ENCODE data around the gene TMEM259.

The TMEM259 gene

DNA sequence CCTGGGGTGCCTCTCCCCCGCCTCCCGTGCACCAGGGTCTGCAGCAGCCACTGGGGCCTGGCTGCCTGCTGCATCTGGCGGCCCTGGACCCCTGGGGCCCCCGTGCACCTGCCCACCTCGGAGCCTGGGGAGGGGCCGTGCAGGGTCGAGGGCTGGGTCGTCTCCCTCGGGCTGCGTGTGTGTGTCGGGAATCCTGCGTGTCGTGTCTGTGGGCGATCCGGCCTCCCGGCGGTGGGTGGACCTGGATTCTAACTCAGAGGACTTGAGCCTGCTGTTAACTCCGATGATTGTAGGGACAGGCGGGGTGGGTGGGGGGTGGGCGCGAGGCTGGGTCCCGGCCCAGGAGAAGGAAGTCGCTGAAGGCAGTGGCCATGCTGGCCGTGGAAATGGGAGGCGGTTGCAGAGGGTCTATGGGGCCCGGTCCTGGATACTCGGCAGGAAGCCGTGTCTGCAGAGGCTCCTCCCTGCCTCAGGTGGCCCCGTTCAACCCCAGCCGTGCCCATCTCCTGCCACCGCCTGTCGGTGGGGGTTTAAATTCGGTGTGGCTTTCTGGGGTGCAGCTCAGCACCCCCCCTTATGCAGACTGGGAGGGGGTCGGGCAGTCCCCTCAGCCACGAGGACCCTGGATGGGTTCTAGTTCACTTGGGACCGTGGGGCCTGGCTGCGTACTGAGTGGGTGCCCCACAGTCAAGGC lies 46.2 kb downstream of the TMEM259 start:
- H3K4me2 ChIP-seq: no peak overlapping the region
- no peaks in the 10 kb centered on the region for H4K20me1 ChIP-seq (ENCODE audit: insufficient read depth)
- no peaks in the 10 kb centered on the region for H3K27me3 ChIP-seq (ENCODE audit: insufficient read depth, low read depth)
- no peak overlapping the region for H3K4me3 ChIP-seq (IDR thresholded peaks at IDR 0.05; ENCODE audit: insufficient read depth, low read depth, low read length)
- no peaks in the 10 kb centered on the region for H3K4me1 ChIP-seq (ENCODE audit: low read depth, poor library complexity, severe bottlenecking)
- no peak overlapping the region for H3K9ac ChIP-seq
- no peaks in the 10 kb centered on the region for H3K79me2 ChIP-seq (ENCODE audit: insufficient read depth, low read depth)
- no peaks in the 10 kb centered on the region; the same call in 1 of the 2 replicates for H3K36me3 ChIP-seq (ENCODE audit: insufficient read depth)
- no peak overlapping the region for H3K27ac ChIP-seq
- H2AFZ ChIP-seq (ENCODE audit: low read depth): no peak overlapping the region
- TF ChIP-seq, protein P1, sequence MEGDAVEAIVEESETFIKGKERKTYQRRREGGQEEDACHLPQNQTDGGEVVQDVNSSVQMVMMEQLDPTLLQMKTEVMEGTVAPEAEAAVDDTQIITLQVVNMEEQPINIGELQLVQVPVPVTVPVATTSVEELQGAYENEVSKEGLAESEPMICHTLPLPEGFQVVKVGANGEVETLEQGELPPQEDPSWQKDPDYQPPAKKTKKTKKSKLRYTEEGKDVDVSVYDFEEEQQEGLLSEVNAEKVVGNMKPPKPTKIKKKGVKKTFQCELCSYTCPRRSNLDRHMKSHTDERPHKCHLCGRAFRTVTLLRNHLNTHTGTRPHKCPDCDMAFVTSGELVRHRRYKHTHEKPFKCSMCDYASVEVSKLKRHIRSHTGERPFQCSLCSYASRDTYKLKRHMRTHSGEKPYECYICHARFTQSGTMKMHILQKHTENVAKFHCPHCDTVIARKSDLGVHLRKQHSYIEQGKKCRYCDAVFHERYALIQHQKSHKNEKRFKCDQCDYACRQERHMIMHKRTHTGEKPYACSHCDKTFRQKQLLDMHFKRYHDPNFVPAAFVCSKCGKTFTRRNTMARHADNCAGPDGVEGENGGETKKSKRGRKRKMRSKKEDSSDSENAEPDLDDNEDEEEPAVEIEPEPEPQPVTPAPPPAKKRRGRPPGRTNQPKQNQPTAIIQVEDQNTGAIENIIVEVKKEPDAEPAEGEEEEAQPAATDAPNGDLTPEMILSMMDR (conservative IDR thresholded peaks at IDR 0.05; ENCODE audit: low read depth, low read length): no peak

DNA sequence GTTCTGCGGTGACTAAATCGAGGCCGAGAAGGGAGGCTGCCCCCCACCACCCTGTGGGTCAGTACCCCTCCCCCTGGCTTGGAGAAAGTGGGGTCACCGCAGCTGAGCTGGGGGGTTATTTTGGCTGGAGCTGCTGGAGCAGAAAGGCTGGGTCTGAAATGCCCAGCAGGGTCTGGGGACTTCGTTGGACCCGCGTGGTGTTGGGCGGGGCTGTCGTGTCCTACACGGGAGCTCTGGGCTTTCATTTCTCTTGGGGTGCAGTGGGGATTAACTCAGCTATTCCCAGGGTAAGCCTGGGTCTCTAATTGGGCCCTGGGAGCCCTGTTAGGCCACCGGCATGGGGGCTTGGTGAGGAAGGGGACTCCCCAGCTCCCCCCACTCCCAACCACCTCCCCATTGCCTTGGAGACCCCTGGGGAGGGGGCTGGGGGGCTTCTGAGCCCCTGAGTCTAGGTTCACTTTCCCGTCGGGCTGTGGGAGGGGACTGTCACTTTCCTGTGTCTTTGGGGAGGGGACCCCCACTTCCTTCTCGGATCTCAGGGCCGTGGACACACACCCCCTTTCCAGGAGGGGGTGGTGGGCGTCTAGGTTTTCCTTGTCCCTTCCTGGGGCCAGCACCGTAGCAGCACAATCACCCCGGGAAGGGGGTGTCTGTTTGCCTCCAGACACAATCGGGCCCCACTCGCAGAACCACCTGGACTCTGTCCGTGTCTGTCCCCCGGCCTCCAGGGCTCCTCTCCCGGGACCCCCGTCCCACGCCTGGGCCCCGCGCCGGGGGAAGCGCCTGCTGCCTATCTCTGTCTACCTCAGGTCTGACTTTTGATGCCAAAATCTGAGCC lies 47.0 kb downstream of the TMEM259 start:
- Histone ChIP-seq H3K79me2 (ENCODE audit: insufficient read depth, low read depth) (no peaks in the 10 kb centered on the region), H3K4me3 (IDR thresholded peaks at IDR 0.05; ENCODE audit: insufficient read depth, low read depth, low read length) (no peak overlapping the region), H4K20me1 (ENCODE audit: insufficient read depth) (no peaks in the 10 kb centered on the region), H3K4me2 (no peak overlapping the region), H3K27ac (no peak overlapping the region), H3K4me1 (ENCODE audit: low read depth, poor library complexity, severe bottlenecking) (no peaks in the 10 kb centered on the region), H3K9ac (no peak overlapping the region), H3K27me3 (ENCODE audit: insufficient read depth, low read depth) (no peaks in the 10 kb centered on the region), H3K36me3 (ENCODE audit: insufficient read depth) (no peaks in the 10 kb centered on the region; the same call in 1 of the 2 replicates), H2AFZ (ENCODE audit: low read depth) (no peak overlapping the region)
- TF ChIP-seq, protein P1 (conservative IDR thresholded peaks at IDR 0.05; ENCODE audit: low read depth, low read length): no peak

DNA sequence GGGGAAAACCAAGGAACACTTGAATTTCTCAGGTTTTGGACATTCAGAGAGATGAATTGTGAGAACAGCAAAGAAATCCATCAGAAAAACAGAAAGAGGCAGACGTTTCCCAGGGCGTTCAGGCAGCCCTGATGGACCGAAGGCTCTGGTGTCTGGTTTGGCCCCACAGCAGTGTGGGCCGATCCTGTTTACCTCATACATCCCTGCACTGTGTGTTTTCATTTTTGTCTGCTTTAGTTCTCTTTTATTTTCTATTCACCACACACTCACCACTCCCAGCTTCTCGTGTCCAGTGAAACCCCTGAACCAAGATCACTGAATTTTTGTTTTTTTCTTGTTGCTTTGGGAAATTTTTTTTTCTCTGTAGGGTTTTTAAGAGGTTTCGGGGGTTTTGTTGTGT lies 48.6 kb downstream of the TMEM259 start:
- no peak overlapping the region for H3K4me2 ChIP-seq
- H3K27ac ChIP-seq: no peak overlapping the region
- H4K20me1 ChIP-seq (ENCODE audit: insufficient read depth): no peaks in the 10 kb centered on the region
- no peaks in the 10 kb centered on the region for H3K79me2 ChIP-seq (ENCODE audit: insufficient read depth, low read depth)
- no peak overlapping the region for H2AFZ ChIP-seq (ENCODE audit: low read depth)
- TF ChIP-seq, protein P1 (conservative IDR thresholded peaks at IDR 0.05; ENCODE audit: low read depth, low read length): no peak
- no peaks in the 10 kb centered on the region for H3K27me3 ChIP-seq (ENCODE audit: insufficient read depth, low read depth)
- peaks cover 4% of the 10 kb centered on the region; the same call in 1 of the 2 replicates for H3K36me3 ChIP-seq (ENCODE audit: insufficient read depth)
- no peak overlapping the region for H3K9ac ChIP-seq
- no peaks in the 10 kb centered on the region for H3K4me1 ChIP-seq (ENCODE audit: low read depth, poor library complexity, severe bottlenecking)
- H3K4me3 ChIP-seq (IDR thresholded peaks at IDR 0.05; ENCODE audit: insufficient read depth, low read depth, low read length): no peak overlapping the region

DNA sequence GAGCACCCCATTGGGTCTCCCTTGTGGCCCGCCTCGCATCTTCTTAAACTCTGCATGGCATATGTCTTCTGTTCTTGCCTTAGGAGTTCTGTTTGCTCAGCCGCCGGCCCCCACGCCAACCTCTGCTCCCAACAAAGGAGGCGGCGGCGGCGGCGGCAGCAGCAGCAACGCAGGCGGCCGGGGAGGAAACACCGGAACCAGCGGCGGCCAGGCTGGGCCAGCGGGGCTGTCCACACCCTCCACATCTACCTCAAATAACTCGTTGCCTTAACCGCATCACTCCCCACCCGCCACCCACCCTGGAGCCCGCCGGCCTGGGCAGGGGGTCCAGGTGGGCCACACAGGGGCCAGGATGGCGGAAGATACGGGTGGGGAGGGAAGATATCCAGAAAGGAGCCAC lies 49.1 kb downstream of the TMEM259 start:
- no peaks in the 10 kb centered on the region for H3K27me3 ChIP-seq (ENCODE audit: insufficient read depth, low read depth)
- H4K20me1 ChIP-seq (ENCODE audit: insufficient read depth): no peaks in the 10 kb centered on the region
- no peak overlapping the region for H3K9ac ChIP-seq
- H2AFZ ChIP-seq (ENCODE audit: low read depth): no peak overlapping the region
- no peak overlapping the region for H3K27ac ChIP-seq
- H3K36me3 ChIP-seq (ENCODE audit: insufficient read depth): peaks cover 4% of the 10 kb centered on the region; the same call in 1 of the 2 replicates
- no peaks in the 10 kb centered on the region for H3K4me1 ChIP-seq (ENCODE audit: low read depth, poor library complexity, severe bottlenecking)
- H3K4me2 ChIP-seq: no peak overlapping the region
- no peak overlapping the region for H3K4me3 ChIP-seq (IDR thresholded peaks at IDR 0.05; ENCODE audit: insufficient read depth, low read depth, low read length)
- no peaks in the 10 kb centered on the region for H3K79me2 ChIP-seq (ENCODE audit: insufficient read depth, low read depth)
- TF ChIP-seq, protein P1 (conservative IDR thresholded peaks at IDR 0.05; ENCODE audit: low read depth, low read length): no peak

All from KMS-11 (cell line).